H1 (cell line): ENCODE data around the gene HILPDA. TPM values are rescaled to one million over a fixed set of nuclear protein-coding genes. Genes with fewer than 3 reads are reported as not detected.

Source experiments
- CTCF ChIA-PET: fragments of 300-600 bp; sonication (Branson Sonifier 250); formaldehyde crosslinking; loops from one replicate; lab custom pipeline; 2021; ENCODE audit not compliant: partially characterized antibody; lab: Charles Lee
- POLR2A ChIA-PET: fragments of 300-600 bp; sonication (Branson Sonifier 250); formaldehyde crosslinking; loops from one replicate; lab custom pipeline; 2021; ENCODE audit warnings: inconsistent platforms; ENCODE audit not compliant: partially characterized antibody; lab: Charles Lee
- DNase-seq, 2 experiments: peaks; one replicate each; pipeline versions ENCODE4 v3.0.0 to v3.0.0-alpha.2; 2010 to 2022; ENCODE audit warnings: low spot score in 2 of 2, low read depth in 1 of 2, mixed read lengths in 1 of 2
- FAIRE-seq: peaks from 2 replicates; lab custom pipeline; 2011; peaks lifted over from hg19 to GRCh38; lab: Jason Lieb, UNC
- H2AFZ ChIP-seq: 2 replicates; pipeline ENCODE4 v1.8.1; 2012; ENCODE audit warnings: low read length, inconsistent platforms
- H2AK5ac ChIP-seq: 2 replicates; pipeline ENCODE4 v1.6.1; 2013; ENCODE audit warnings: low read depth, low read length
- H2BK120ac ChIP-seq: replicated peaks from 2 replicates; pipeline ENCODE3; 2013; ENCODE audit warnings: low read depth, low read length, inconsistent platforms
- H2BK12ac ChIP-seq: 2 replicates; pipeline ENCODE4 v1.6.1; 2013; ENCODE audit warnings: low read depth, low read length
- H2BK15ac ChIP-seq: 2 replicates; pipeline ENCODE4 v1.6.1; 2013; ENCODE audit warnings: low read length
- H2BK20ac ChIP-seq: 2 replicates; pipeline ENCODE4 v1.6.1; 2013; ENCODE audit warnings: low read length
- H2BK5ac ChIP-seq: 2 replicates; pipeline ENCODE4 v1.6.1; 2013; ENCODE audit warnings: low read depth, low read length
- H3K14ac ChIP-seq: 2 replicates; pipeline ENCODE4 v1.6.1; 2013; ENCODE audit warnings: inconsistent platforms; ENCODE audit not compliant: insufficient read length
- H3K18ac ChIP-seq: 2 replicates; pipeline ENCODE4 v1.6.1; 2013; ENCODE audit warnings: low read length; ENCODE audit errors: extremely low read depth
- H3K23ac ChIP-seq: 2 replicates; pipeline ENCODE4 v1.6.1; 2013; ENCODE audit warnings: inconsistent platforms; ENCODE audit not compliant: insufficient read length
- H3K23me2 ChIP-seq: 2 replicates; pipeline ENCODE4 v1.6.1; 2013; ENCODE audit warnings: low read depth, low read length
- H3K27ac ChIP-seq: 2 replicates; pipeline ENCODE4 v1.6.1; 2011; ENCODE audit warnings: low read depth, low read length, inconsistent platforms
- H3K27me3 ChIP-seq, 4 experiments: replicated peaks in 1 of 4; 1 replicate in 1 of 4; 2 replicates in 3 of 4; pipeline versions ENCODE4 v1.6.1 to v1.8.1; 2011 to 2013; ENCODE audit warnings: low read length in 3 of 4, mild to moderate bottlenecking in 3 of 4, inconsistent platforms in 2 of 4, mixed read lengths in 2 of 4, moderate library complexity in 1 of 4; ENCODE audit not compliant: control insufficient read depth in 3 of 4, insufficient read depth in 3 of 4; ENCODE audit errors: extremely low read depth in 1 of 4
- H3K36me3 ChIP-seq, 4 experiments: 2 replicates each; pipeline versions ENCODE4 v1.6.1 to v1.8.1; 2011 to 2013; ENCODE audit warnings: mild to moderate bottlenecking in 4 of 4, low read length in 3 of 4, moderate library complexity in 2 of 4, control low read depth in 1 of 4, inconsistent platforms in 1 of 4; ENCODE audit not compliant: insufficient read depth in 4 of 4, control insufficient read depth in 2 of 4
- H3K4ac ChIP-seq: replicated peaks from 2 replicates; pipeline ENCODE3; 2013; ENCODE audit warnings: low read length, low read depth, mixed read lengths, inconsistent platforms; ENCODE audit not compliant: insufficient read length
- H3K4me1 ChIP-seq, 4 experiments: replicated peaks in 1 of 4; 1 replicate in 1 of 4; 2 replicates in 3 of 4; pipeline versions ENCODE4 v1.6.1 to v1.8.1; 2011 to 2013; ENCODE audit warnings: low read length in 3 of 4, inconsistent platforms in 2 of 4, mixed read lengths in 1 of 4; ENCODE audit not compliant: insufficient read depth in 4 of 4, control insufficient read depth in 3 of 4
- H3K4me2 ChIP-seq, 2 experiments: 2 replicates each; pipeline versions ENCODE4 v1.6.1 to v1.8.1; 2011 to 2013; ENCODE audit warnings: low read depth in 2 of 2, low read length in 2 of 2, control low read depth in 1 of 2, inconsistent platforms in 1 of 2, mild to moderate bottlenecking in 1 of 2; ENCODE audit not compliant: insufficient read depth in 1 of 2
- H3K4me3 ChIP-seq, 4 experiments: fragments of 200-600, 300-600 bp in 1 of 4; sonication (generic), shearing (Covaris generic), sonication (Bioruptor Twin) in 1 of 4; 2 replicates each; pipeline versions ENCODE4 v1.5.1 to v1.8.1; 2011 to 2016; ENCODE audit warnings: low read length in 4 of 4, low read depth in 3 of 4, control low read depth in 2 of 4, inconsistent platforms in 2 of 4, mild to moderate bottlenecking in 2 of 4, mixed read lengths in 1 of 4, moderate library complexity in 1 of 4; ENCODE audit not compliant: insufficient read depth in 2 of 4; ENCODE audit errors: extremely low read depth in 1 of 4
- H3K56ac ChIP-seq: replicated peaks from 2 replicates; pipeline ENCODE3; 2013; ENCODE audit warnings: low read depth, mild to moderate bottlenecking, mixed read lengths, low read length, inconsistent platforms; ENCODE audit not compliant: insufficient read length
- H3K79me1 ChIP-seq: 2 replicates; pipeline ENCODE4 v1.6.1; 2013; ENCODE audit warnings: low read depth, low read length, control low read depth
- H3K79me2 ChIP-seq, 2 experiments: 2 replicates each; pipeline versions ENCODE4 v1.6.1 to v1.8.1; 2012 to 2013; ENCODE audit warnings: low read length in 2 of 2, mild to moderate bottlenecking in 2 of 2, inconsistent platforms in 1 of 2; ENCODE audit not compliant: insufficient read depth in 2 of 2, control insufficient read depth in 1 of 2
- H3K9ac ChIP-seq, 4 experiments: replicated peaks in 1 of 4; 1 replicate in 1 of 4; 2 replicates in 3 of 4; pipeline versions ENCODE4 v1.6.1 to v1.8.1; 2011 to 2013; ENCODE audit warnings: low read depth in 3 of 4, low read length in 3 of 4, control low read depth in 2 of 4, mild to moderate bottlenecking in 2 of 4, moderate library complexity in 2 of 4, inconsistent platforms in 1 of 4; ENCODE audit errors: extremely low read depth in 1 of 4
- H3K9me3 ChIP-seq, 2 experiments: 2 replicates each; pipeline versions ENCODE4 v1.6.1 to v1.8.1; 2012 to 2013; ENCODE audit warnings: mild to moderate bottlenecking in 2 of 2, moderate library complexity in 2 of 2, control low read depth in 1 of 2, inconsistent platforms in 1 of 2, low read depth in 1 of 2, low read length in 1 of 2, mixed read lengths in 1 of 2; ENCODE audit not compliant: insufficient read depth in 2 of 2
- H4K20me1 ChIP-seq, 2 experiments: replicated peaks in 1 of 2; 2 replicates each; pipeline versions ENCODE3 to v1.8.1; 2011 to 2013; ENCODE audit warnings: inconsistent platforms in 2 of 2, low read length in 2 of 2, mild to moderate bottlenecking in 1 of 2; ENCODE audit not compliant: insufficient read depth in 2 of 2, control insufficient read depth in 1 of 2
- H4K5ac ChIP-seq: 2 replicates; pipeline ENCODE4 v1.6.1; 2013; ENCODE audit warnings: low read length, low read depth, mixed read lengths, inconsistent platforms; ENCODE audit not compliant: insufficient read length
- H4K8ac ChIP-seq: 2 replicates; pipeline ENCODE4 v1.8.0; 2013; ENCODE audit warnings: mild to moderate bottlenecking, moderate library complexity, low read length, inconsistent platforms; ENCODE audit not compliant: insufficient read depth; ENCODE audit errors: extremely low read depth
- H4K91ac ChIP-seq: replicated peaks from 2 replicates; pipeline ENCODE3; 2013; ENCODE audit warnings: low read length, mixed read lengths, inconsistent platforms; ENCODE audit not compliant: insufficient read length
- CBX8 ChIP-seq: fragments of 300-800, 300-1000 bp; sonication (generic); IDR thresholded peaks from 2 replicates; pipeline ENCODE4 v1.7.1; 2016; ENCODE audit warnings: low read depth, low read length, borderline replicate concordance
- CHD2 ChIP-seq: IDR thresholded peaks from 2 replicates; pipeline ENCODE4 v1.6.1; 2012; ENCODE audit warnings: low read length, improper control_type of control experiment
- EGR1 ChIP-seq: IDR thresholded peaks from 2 replicates; pipeline ENCODE4 v1.6.1; 2011; ENCODE audit warnings: low read depth, low read length, borderline replicate concordance
- HDAC2 ChIP-seq, 2 experiments: fragments of 300-600 bp in 1 of 2; sonication (generic) in 1 of 2; IDR thresholded peaks; 2 replicates each; pipeline ENCODE4 v1.6.1; 2011 to 2012; ENCODE audit warnings: low read depth in 2 of 2, low read length in 2 of 2, mild to moderate bottlenecking in 2 of 2, moderate library complexity in 2 of 2, borderline replicate concordance in 1 of 2, inconsistent platforms in 1 of 2
- POLR2AphosphoS5 ChIP-seq: IDR thresholded peaks from 2 replicates; pipeline ENCODE4 v1.6.1; 2011; ENCODE audit warnings: low read depth, low read length
- POU5F1 ChIP-seq: IDR thresholded peaks from 2 replicates; pipeline ENCODE4 v1.6.1; 2011; ENCODE audit warnings: low read depth, mild to moderate bottlenecking, low read length, moderate library complexity
- RFX5 ChIP-seq: IDR thresholded peaks from 2 replicates; pipeline ENCODE4 v1.6.1; 2011; ENCODE audit warnings: low read depth, low read length, improper control_type of control experiment, borderline replicate concordance
- SIRT6 ChIP-seq: IDR thresholded peaks from one replicate; pipeline ENCODE4 v1.7.1; 2012; ENCODE audit warnings: low read length, inconsistent platforms
- TBP ChIP-seq: IDR thresholded peaks from 2 replicates; pipeline ENCODE4 v1.6.1; 2011; ENCODE audit warnings: low read depth, low read length, improper control_type of control experiment
- WGBS, 2 experiments: shearing (Covaris generic) in 1 of 2; methylation state at CpG; one replicate each; pipeline versions ENCODE4 v1.1.6 to v1.1.7; 2013 to 2015; ENCODE audit warnings: low lambda C conversion rate in 2 of 2, mixed read lengths in 2 of 2, inconsistent platforms in 1 of 2, low coverage in 1 of 2, missing lambda C conversion rate in 1 of 2; ENCODE audit not compliant: insufficient replicate concordance in 2 of 2, insufficient coverage in 1 of 2, insufficient read length in 1 of 2; ENCODE audit errors: extremely low coverage in 1 of 2, missing lambda C conversion rate in 1 of 2; 5-methylcytosine and 5-hydroxymethylcytosine counted together
- polyA plus RNA-seq, 7 experiments: library from polyadenylated mRNA; depleted of rRNA in 3 of 7; stranded (reverse) in 5 of 7; unstranded in 2 of 7; fragments of >200 nt in 5 of 7; fragments of 200-250 nt in 2 of 7; gene quantifications; 1 replicate in 5 of 7; 2 replicates in 1 of 7; 4 replicates in 1 of 7; pipeline versions ENCODE4 v1.2.1 to v1.2.3, GENCODE V29; 2011 to 2013; ENCODE audit warnings: missing spikeins in 2 of 7, mixed read lengths in 2 of 7
- total RNA-seq: library from RNA; stranded (reverse); fragmentation: NEBNext Ultra II Directional; extraction: Animal tissue kit (Norgen Biotek cat#: 25700); gene quantifications from 2 replicates; pipeline ENCODE4 v1.2.1, GENCODE V29; 2021

HILPDA gene
- total and polyA plus RNA-seq, 2 of the 8 experiments (the other 6 are each of a cell fraction or from before 2014, with no cell fraction given) = 35.6 to 80.0 TPM

- no peaks in the 10 kb centered on the region for H4K20me1 ChIP-seq
- H3K9me3 ChIP-seq = no peaks in the 10 kb centered on the region
- H4K5ac ChIP-seq = no peak overlapping the region
- no peak overlapping the region for H3K9ac ChIP-seq
- H3K27me3 ChIP-seq = no peaks in the 10 kb centered on the region
- no peak overlapping the region for H3K4me3 ChIP-seq
- no peak overlapping the region for H3K56ac ChIP-seq
- H2AK5ac ChIP-seq = no peak overlapping the region
- 70% methylated on average over 4 of the region's 4 CpGs; no CpG with 5 or more reads in 1 of the 2 experiments for WGBS, 2 experiments
- peak overlapping the region; percentile 98; the same call in 1 of the 2 replicates for H2AFZ ChIP-seq
- FAIRE-seq (no peak), DNase-seq (no peak)
- H3K14ac ChIP-seq = peak overlapping the region; percentile 14
- no peaks in the 10 kb centered on the region for H3K79me2 ChIP-seq
- H2BK15ac ChIP-seq = no peak overlapping the region
- no peak overlapping the region for H2BK20ac ChIP-seq
- POLR2A ChIA-PET = interaction anchor here (0.8 to 2.2 kb wide), 4 partner anchors 21 to 27 kb away, joined by 3 to 9 read pairs (median 6); partner anchors contain the start of gene HILPDA
- H3K23me2 ChIP-seq = no peaks in the 10 kb centered on the region
- no peak overlapping the region for H4K91ac ChIP-seq
- CTCF ChIA-PET = interaction anchor here (0.8 to 25.2 kb wide), 14 partner anchors 8 to 82 kb away, joined by 3 to 477 read pairs (median 6); partner anchors contain the start of gene IMPDH1
- H2BK5ac ChIP-seq = no peak overlapping the region
- peaks cover 3 to 12% (median 8%) of the 10 kb centered on the region in 4 experiments; a peak in 4 of 7 replicates for H3K4me1 ChIP-seq
- H4K8ac ChIP-seq = no peak overlapping the region
- peak overlapping the region; percentile 33 to 47; a peak in 2 of 4 replicates for H3K4me2 ChIP-seq
- H3K4ac ChIP-seq = no peak overlapping the region
- no peak overlapping the region for H3K23ac ChIP-seq
- no peaks in the 10 kb centered on the region for H3K79me1 ChIP-seq
- no peaks in the 10 kb centered on the region for H3K36me3 ChIP-seq
- no peak overlapping the region for H3K27ac ChIP-seq
- peak overlapping the region; percentile 58 for H2BK120ac ChIP-seq
- TF ChIP-seq RFX5 = no peak
- no peak for TF ChIP-seq CBX8
- no peak for TF ChIP-seq POU5F1
- TF ChIP-seq POLR2AphosphoS5 = no peak
- TF ChIP-seq EGR1 = no peak
- TF ChIP-seq SIRT6 = no peak
- no peak for TF ChIP-seq HDAC2 (IDR thresholded peaks at IDR 0.05; ENCODE audit: borderline replicate concordance in 1 of 2, low read depth in 2 of 2, low read length in 2 of 2)
- no peak for TF ChIP-seq CHD2
- no peak for TF ChIP-seq TBP
- no peak overlapping the region for H2BK12ac ChIP-seq
- H3K18ac ChIP-seq = no peak overlapping the region
Measured at GRCh38 chr7:128434413-128435326, 21.0 kb upstream of the HILPDA start.
